B cell (primary cell): ENCODE results near the gene ERBB3. TPM values are rescaled to one million over a fixed set of nuclear protein-coding genes. Genes with fewer than 3 reads are reported as not detected.

Experiments used
- ATAC-seq: fragments of 200-7000 bp; cut with Tn5 transposase; one replicate; pipeline ENCODE4 v1.10.0; 2021; ENCODE audit warnings: low read depth, mild to moderate bottlenecking, moderate number of reproducible peaks, moderate library complexity
- CTCF ChIA-PET: fragments of 350-600 bp; sonication (Branson Sonifier 250); formaldehyde crosslinking; loops from one replicate; lab custom pipeline; 2021; ENCODE audit warnings: antibody characterized with exemption, inconsistent platforms; lab: Charles Lee
- POLR2A ChIA-PET: fragments of 350-600 bp; sonication (Branson Sonifier 250); formaldehyde crosslinking; loops from one replicate; lab custom pipeline; 2021; ENCODE audit warnings: antibody characterized with exemption; lab: Charles Lee
- DNase-seq: peaks from one replicate; pipeline ENCODE4 v3.0.0; 2013
- H2AFZ ChIP-seq: 2 replicates; pipeline ENCODE4 v1.6.1; 2012; ENCODE audit warnings: mild to moderate bottlenecking, low read depth, low read length; ENCODE audit not compliant: insufficient read depth, poor library complexity, severe bottlenecking
- H3K27ac ChIP-seq, 2 donors: 1 replicate in 1 of 2; 2 replicates in 1 of 2; pipeline ENCODE4 v1.5.1; 2012 to 2013; ENCODE audit warnings: low read length in 2 of 2, mild to moderate bottlenecking in 2 of 2, moderate library complexity in 1 of 2
- H3K27me3 ChIP-seq, 4 experiments: fragments of 200-600 bp in 1 of 4; sonication (generic) in 1 of 4; replicated peaks in 1 of 4; 1 replicate in 2 of 4; 2 replicates in 2 of 4; pipeline versions ENCODE4 v1.6.1 to v1.7.0; 2013 to 2016; ENCODE audit warnings: low read length in 3 of 4, mild to moderate bottlenecking in 2 of 4, mixed read lengths in 1 of 4, moderate library complexity in 1 of 4; ENCODE audit not compliant: insufficient read depth in 4 of 4, control insufficient read depth in 3 of 4; ENCODE audit errors: control extremely low read depth in 1 of 4
- H3K36me3 ChIP-seq, 2 experiments: replicated peaks in 1 of 2; 1 replicate in 1 of 2; 2 replicates in 1 of 2; pipeline versions ENCODE4 v1.6.1 to v1.7.1; 2013; ENCODE audit warnings: low read length in 1 of 2; ENCODE audit not compliant: insufficient read depth in 2 of 2, control insufficient read depth in 1 of 2; ENCODE audit errors: control extremely low read depth in 1 of 2, extremely low read depth in 1 of 2
- H3K4me1 ChIP-seq, 2 donors: fragments of 200-600 bp in 1 of 2; sonication (generic) in 1 of 2; 1 replicate in 1 of 2; 2 replicates in 1 of 2; pipeline versions ENCODE4 v1.5.1 to v1.6.1; 2013 to 2017; ENCODE audit warnings: low read length in 2 of 2; ENCODE audit not compliant: control insufficient read depth in 2 of 2, insufficient read depth in 2 of 2
- H3K4me2 ChIP-seq: replicated peaks from 2 replicates; pipeline ENCODE3; 2012; ENCODE audit warnings: mild to moderate bottlenecking, low read depth, low read length; ENCODE audit not compliant: poor library complexity, severe bottlenecking
- H3K4me3 ChIP-seq, 5 experiments: fragments of 200-600 bp in 1 of 5; sonication (generic) in 1 of 5; 1 replicate in 3 of 5; 2 replicates in 2 of 5; pipeline versions ENCODE4 v1.5.1 to v1.7.0; 2011 to 2016; ENCODE audit warnings: low read length in 4 of 5, mild to moderate bottlenecking in 4 of 5, low read depth in 2 of 5, control low read depth in 1 of 5, moderate library complexity in 1 of 5; ENCODE audit not compliant: insufficient read depth in 1 of 5; ENCODE audit errors: control extremely low read depth in 1 of 5, extremely low read depth in 1 of 5
- H3K79me2 ChIP-seq: fragments of 200-600 bp; sonication (generic); one replicate; pipeline ENCODE4 v1.6.0; 2016; ENCODE audit warnings: low read length; ENCODE audit not compliant: control insufficient read depth, insufficient read depth
- H3K9ac ChIP-seq: fragments of 200-600 bp; sonication (generic); 2 replicates; pipeline ENCODE4 v1.6.1; 2017; ENCODE audit warnings: mild to moderate bottlenecking, low read length, moderate library complexity
- H3K9me3 ChIP-seq, 3 donors: one replicate each; pipeline versions ENCODE4 v1.6.1 to v1.7.1; 2013; ENCODE audit warnings: low read length in 2 of 3; ENCODE audit not compliant: control insufficient read depth in 2 of 3, insufficient read depth in 1 of 3; ENCODE audit errors: control extremely low read depth in 1 of 3
- H4K20me1 ChIP-seq: 2 replicates; pipeline ENCODE4 v1.6.0; 2012; ENCODE audit warnings: mild to moderate bottlenecking, low read length; ENCODE audit not compliant: insufficient read depth, control insufficient read depth, poor library complexity, severe bottlenecking
- H3K27ac Mint-ChIP-seq: one replicate; pipeline ENCODE4 v1.8.0; 2021; ENCODE audit warnings: mixed read lengths
- H3K27me3 Mint-ChIP-seq: one replicate; pipeline ENCODE4 v1.8.0; 2021; ENCODE audit warnings: mixed read lengths
- H3K4me1 Mint-ChIP-seq: one replicate; pipeline ENCODE4 v1.8.0; 2021; ENCODE audit warnings: mixed read lengths
- H3K4me3 Mint-ChIP-seq: one replicate; pipeline ENCODE4 v1.8.0; 2021; ENCODE audit warnings: mixed read lengths
- H3K9me3 Mint-ChIP-seq: one replicate; pipeline ENCODE4 v1.8.0; 2022; ENCODE audit warnings: mixed read lengths; ENCODE audit not compliant: insufficient read depth
- EZH2 ChIP-seq: IDR thresholded peaks from 2 replicates; pipeline ENCODE4 v1.6.1; 2012; ENCODE audit warnings: borderline replicate concordance, low read depth, mild to moderate bottlenecking, moderate library complexity, low read length; ENCODE audit not compliant: insufficient read depth, poor library complexity, severe bottlenecking
- WGBS: methylation state at CpG from one replicate; pipeline ENCODE4 v1.1.5; 2013; ENCODE audit warnings: missing lambda C conversion rate; ENCODE audit not compliant: insufficient coverage; 5-methylcytosine and 5-hydroxymethylcytosine counted together
- intact Hi-C: fragments of 100-400 bp; cut with micrococcal nuclease; formaldehyde crosslinking; loops from one replicate; pipeline ENCODE4 v1.10.0; 2022
- polyA plus RNA-seq: library from polyadenylated mRNA; depleted of rRNA; stranded (reverse); fragments of >200 nt; gene quantifications from 2 replicates; pipeline ENCODE4 v1.2.3, GENCODE V29; 2012
- total RNA-seq, 2 donors: library from RNA; stranded (reverse); fragments of 120-200 nt in 1 of 2; gene quantifications; 1 replicate in 1 of 2; 2 replicates in 1 of 2; pipeline versions ENCODE4 v1.2.3 to v1.2.4, GENCODE V29; 2013 to 2022
- TF ChIP-seq, protein P1 (sequence below): fragments of 200-600 bp; IDR thresholded peaks from one replicate; pipeline ENCODE4 v1.8.0; 2022; ENCODE audit warnings: antibody characterized with exemption, mild to moderate bottlenecking

The ERBB3 gene
- total and polyA plus RNA-seq, 2 donors (not counting 1 experiment from before 2014, with no cell fraction given): 0.10 TPM; not detected in 1

GRCh38 chr12:56127888-56128669, 48.1 kb downstream of the ERBB3 start, which contains the start of gene ESYT1:
Gene ESYT1, plus strand, starts transcription at chr12:56128267. Its CDS starts 53 bp downstream, at chr12:56128320.
- H2AFZ ChIP-seq: peak within 1 kb of the TSS; percentile 78
- peak within 1 kb of the TSS; percentile 96 for H3K4me2 ChIP-seq
- WGBS: 0% methylated on average over 48 of the region's 49 CpGs
- no peaks in the 10 kb centered on the region for H3K9me3 ChIP-seq
- H4K20me1 ChIP-seq: peaks cover 24% of the 10 kb centered on the region
- ChIA-PET POLR2A (interaction anchor here (0.7 to 5.7 kb wide), 12 partner anchors 10 to 983 kb away, joined by 3 to 49 read pairs (median 6); partner anchors contain the start of genes MYL6, MYL6B, PA2G4 and RNF41), CTCF (interaction anchor here (0.5 to 13.8 kb wide), 15 partner anchors 8 to 166 kb away, joined by 3 to 247 read pairs (median 7); partner anchors contain the start of genes COQ10A, MYL6, MYL6B and RNF41)
- peak within 1 kb of the TSS; percentile 92 for H3K9ac ChIP-seq
- ATAC-seq (peak; percentile 85), DNase-seq (peak; percentile 99)
- peak within 1 kb of the TSS; percentile 98 for H3K27ac Mint-ChIP-seq
- TF ChIP-seq, protein P1, sequence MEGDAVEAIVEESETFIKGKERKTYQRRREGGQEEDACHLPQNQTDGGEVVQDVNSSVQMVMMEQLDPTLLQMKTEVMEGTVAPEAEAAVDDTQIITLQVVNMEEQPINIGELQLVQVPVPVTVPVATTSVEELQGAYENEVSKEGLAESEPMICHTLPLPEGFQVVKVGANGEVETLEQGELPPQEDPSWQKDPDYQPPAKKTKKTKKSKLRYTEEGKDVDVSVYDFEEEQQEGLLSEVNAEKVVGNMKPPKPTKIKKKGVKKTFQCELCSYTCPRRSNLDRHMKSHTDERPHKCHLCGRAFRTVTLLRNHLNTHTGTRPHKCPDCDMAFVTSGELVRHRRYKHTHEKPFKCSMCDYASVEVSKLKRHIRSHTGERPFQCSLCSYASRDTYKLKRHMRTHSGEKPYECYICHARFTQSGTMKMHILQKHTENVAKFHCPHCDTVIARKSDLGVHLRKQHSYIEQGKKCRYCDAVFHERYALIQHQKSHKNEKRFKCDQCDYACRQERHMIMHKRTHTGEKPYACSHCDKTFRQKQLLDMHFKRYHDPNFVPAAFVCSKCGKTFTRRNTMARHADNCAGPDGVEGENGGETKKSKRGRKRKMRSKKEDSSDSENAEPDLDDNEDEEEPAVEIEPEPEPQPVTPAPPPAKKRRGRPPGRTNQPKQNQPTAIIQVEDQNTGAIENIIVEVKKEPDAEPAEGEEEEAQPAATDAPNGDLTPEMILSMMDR: no peak
- no peak for TF ChIP-seq EZH2
- H3K4me1 Mint-ChIP-seq: peaks cover 68% of the 10 kb centered on the region
- peak within 1 kb of the TSS; percentile 76 to 80 for H3K27ac ChIP-seq
- H3K4me3 Mint-ChIP-seq: peak within 1 kb of the TSS; percentile 100
- H3K4me1 ChIP-seq: peaks cover 46 to 54% of the 10 kb centered on the region in 2 donors
- H3K36me3 ChIP-seq: peaks cover 2 to 28% of the 10 kb centered on the region in 2 experiments
- peak within 1 kb of the TSS; percentile 88 to 95 (median 92) for H3K4me3 ChIP-seq
- intact Hi-C loops: loop anchor here (1.0 to 5.0 kb wide), 5 partner anchors 93 to 232 kb away; partner anchors contain the start of genes ANKRD52, COQ10A, RNF41 and STAT2
- H3K27me3 ChIP-seq: no peaks in the 10 kb centered on the region
- H3K27me3 Mint-ChIP-seq: no peaks in the 10 kb centered on the region
- H3K9me3 Mint-ChIP-seq: no peaks in the 10 kb centered on the region
- peaks cover 53% of the 10 kb centered on the region for H3K79me2 ChIP-seq
